T-helper 22 cell (primary cell): Measurements from ENCODE around the gene MAN1A1.

Experiments
- DNase-seq: peaks from one replicate; pipeline ENCODE4 v3.0.0-alpha.2; 2020; ENCODE audit warnings: low read depth

MAN1A1 gene

GRCh38 chr6:119140196-119141140, 209.1 kb downstream of the MAN1A1 start:
- no peak for DNase-seq

GRCh38 chr6:119138906-119139541, 210.5 kb downstream of the MAN1A1 start:
- DNase-seq = no peak

DNA sequence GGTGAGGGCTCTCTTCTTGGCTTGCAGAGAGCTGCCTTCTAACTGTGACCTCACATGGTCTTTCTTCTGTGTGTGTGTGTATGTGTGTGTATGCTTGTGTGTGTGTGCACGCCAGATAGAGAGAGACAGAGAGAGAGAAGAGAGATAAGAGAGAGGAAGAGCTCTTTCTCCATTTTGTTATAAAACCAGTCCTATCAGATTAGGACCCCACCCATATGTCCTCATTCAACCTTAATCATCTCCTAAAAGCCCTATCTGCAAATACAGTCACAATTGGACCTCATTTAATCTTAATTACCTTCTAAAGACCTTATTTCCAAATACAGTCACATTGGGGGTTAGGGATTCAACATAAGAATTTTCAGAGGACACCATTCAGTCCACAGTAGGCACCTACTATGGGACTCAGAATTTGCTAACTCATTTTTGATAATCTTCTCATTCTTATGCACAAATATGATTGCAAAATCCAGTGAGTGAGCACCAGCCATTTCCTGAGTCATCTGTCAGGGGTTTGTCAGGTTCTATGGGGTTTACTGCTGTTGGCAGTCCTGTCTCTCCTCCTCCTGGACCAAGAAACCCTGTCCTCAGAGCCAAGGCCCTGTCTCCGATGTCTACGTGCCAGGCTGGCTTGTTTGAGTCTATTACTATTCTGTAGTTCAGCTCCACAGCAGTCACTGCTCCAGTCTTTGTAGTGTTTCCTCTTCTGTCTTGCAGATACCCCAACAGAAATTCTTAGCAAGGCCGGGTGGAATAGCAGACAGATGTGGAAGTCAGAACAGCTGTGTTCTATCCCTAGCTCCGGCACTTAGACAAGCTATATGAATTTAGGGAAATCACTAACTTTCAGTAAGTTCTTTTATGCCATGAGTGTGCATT, 212.1 kb downstream of the MAN1A1 start:
- DNase-seq = no peak

GRCh38 chr6:119134752-119135151, 214.8 kb downstream of the MAN1A1 start:
- no peak for DNase-seq

- DNase-seq = no peak
Observed at GRCh38 chr6:119133400-119133799, 216.2 kb downstream of the MAN1A1 start.

DNA sequence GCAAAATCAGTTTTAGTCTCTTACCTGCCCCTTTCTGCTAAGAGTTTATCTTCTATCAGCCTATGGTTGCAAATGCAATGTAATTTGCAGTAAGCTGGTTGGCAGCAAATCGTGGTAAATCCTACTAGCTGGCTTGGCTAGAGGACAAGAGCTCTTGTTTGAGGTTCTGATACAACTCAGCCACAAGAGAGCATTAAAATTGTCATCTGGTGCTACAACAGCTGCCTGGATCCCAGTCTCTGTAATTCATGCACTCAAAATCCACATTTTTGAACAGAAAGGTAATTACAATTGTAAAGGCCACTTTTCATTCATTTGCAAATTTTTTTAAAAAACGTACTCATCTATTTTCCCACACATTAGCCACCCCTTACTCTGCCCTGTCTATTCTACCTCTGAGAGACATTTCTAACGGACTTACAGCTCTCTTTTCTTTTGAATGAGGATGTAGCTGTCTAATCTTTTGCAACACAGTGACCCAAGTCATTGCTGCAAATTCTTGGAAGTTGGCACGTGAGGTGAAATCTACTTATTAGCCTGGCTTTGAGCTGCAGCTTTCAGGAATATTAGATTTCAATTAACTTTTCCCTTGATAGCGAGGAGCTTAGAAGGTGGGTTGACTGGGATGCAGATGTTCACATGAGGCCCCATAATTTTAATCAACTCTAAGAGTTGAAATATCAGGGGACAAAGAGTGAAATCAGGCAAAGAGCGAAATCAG, 217.1 kb downstream of the MAN1A1 start:
- DNase-seq = no peak

GRCh38 chr6:119129968-119130484, 219.5 kb downstream of the MAN1A1 start:
- DNase-seq = no peak

DNA sequence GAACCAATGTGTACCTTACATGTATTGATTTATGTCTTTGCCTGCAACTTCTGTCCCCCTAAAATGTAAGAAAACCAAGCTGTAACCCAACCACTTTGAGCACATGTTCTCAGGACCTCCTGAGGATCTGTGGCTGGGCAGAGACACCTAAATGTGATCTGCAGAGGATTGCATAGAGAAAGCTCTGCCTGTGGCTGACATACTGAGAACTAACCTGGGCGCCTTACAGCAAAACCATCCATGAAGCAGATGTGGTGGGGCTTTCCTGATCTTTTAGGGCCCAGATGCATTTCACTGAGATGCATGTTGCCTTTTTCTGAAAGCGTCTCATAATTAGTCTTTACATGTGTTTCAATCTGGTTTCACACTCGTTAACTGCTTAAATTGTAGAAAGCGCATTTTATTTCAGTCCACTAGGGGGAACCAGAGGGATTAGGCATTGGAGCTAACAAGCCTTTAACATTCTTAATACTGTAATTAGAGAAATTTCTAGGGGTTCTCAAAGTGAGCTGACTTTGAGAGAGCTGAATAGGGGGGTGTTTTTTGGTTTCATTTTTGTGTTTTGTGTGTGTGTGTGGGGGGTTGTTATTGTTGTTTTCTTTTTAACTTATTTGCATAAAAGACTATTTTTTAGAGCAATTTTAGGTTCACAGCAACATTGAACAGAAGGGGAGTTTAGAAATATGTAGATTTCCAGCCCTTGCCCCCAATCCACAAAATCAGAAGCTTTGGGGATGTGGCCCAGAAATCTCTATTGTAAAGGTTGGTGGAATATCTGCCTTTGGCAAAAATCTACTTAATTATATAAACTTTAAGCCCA, 220.2 kb downstream of the MAN1A1 start:
- no peak for DNase-seq

GRCh38 chr6:119128252-119128912, 221.2 kb downstream of the MAN1A1 start:
- DNase-seq = no peak

- no peak for DNase-seq
Observed at GRCh38 chr6:119127627-119128026, 221.9 kb downstream of the MAN1A1 start.
